GM12878 (cell line): ENCODE data around the gene NARF. TPM values are rescaled to one million over a fixed set of nuclear protein-coding genes. Genes with fewer than 3 reads are reported as not detected.

Experiments
- ASH2L ChIP-seq: fragments of 300-600, 200-600 bp; sonication (generic); IDR thresholded peaks from 2 replicates; pipeline ENCODE4 v1.6.1; 2017; ENCODE audit warnings: low read depth, mild to moderate bottlenecking, borderline replicate concordance
- ATF2 ChIP-seq: IDR thresholded peaks from 2 replicates; pipeline ENCODE4 v1.6.1; 2012; ENCODE audit warnings: low read length, inconsistent platforms
- BACH1 ChIP-seq: fragments of 450-650 bp; IDR thresholded peaks from 2 replicates; pipeline ENCODE4 v1.6.1; 2017; ENCODE audit warnings: mild to moderate bottlenecking, borderline replicate concordance
- CREB1 ChIP-seq: IDR thresholded peaks from 2 replicates; pipeline ENCODE4 v1.6.1; 2012; ENCODE audit warnings: low read depth, mild to moderate bottlenecking, inconsistent platforms
- HCFC1 ChIP-seq: fragments of 150-350 bp; IDR thresholded peaks from 2 replicates; pipeline ENCODE4 v1.6.1; 2014; ENCODE audit warnings: low read length
- HDAC6 ChIP-seq: fragments of 200-600 bp; sonication (generic); IDR thresholded peaks from one replicate; pipeline ENCODE4 v1.8.0; 2017; ENCODE audit warnings: antibody characterized with exemption; ENCODE audit not compliant: unreplicated experiment
- LARP7 ChIP-seq: fragments of 450-650 bp; IDR thresholded peaks from 2 replicates; pipeline ENCODE4 v1.6.1; 2017; ENCODE audit warnings: mild to moderate bottlenecking
- MXI1 ChIP-seq: fragments of 150-350 bp; IDR thresholded peaks from 2 replicates; pipeline ENCODE4 v1.6.1; 2011; ENCODE audit warnings: low read depth, mild to moderate bottlenecking, inconsistent platforms, low read length, improper control_type of control experiment
- MYC ChIP-seq: IDR thresholded peaks from 2 replicates; pipeline ENCODE4 v1.6.1; 2011; ENCODE audit warnings: mild to moderate bottlenecking, low read length, moderate library complexity, inconsistent platforms; ENCODE audit not compliant: insufficient read depth, insufficient replicate concordance, insufficient read length, severe bottlenecking
- NFYB ChIP-seq: IDR thresholded peaks from 2 replicates; pipeline ENCODE4 v1.6.1; 2011; ENCODE audit warnings: low read depth, mild to moderate bottlenecking, low read length, improper control_type of control experiment, moderate library complexity; ENCODE audit not compliant: insufficient read depth
- PBX3 ChIP-seq: IDR thresholded peaks from 2 replicates; pipeline ENCODE4 v1.6.1; 2011; ENCODE audit warnings: mild to moderate bottlenecking, low read depth, low read length, moderate library complexity; ENCODE audit not compliant: insufficient replicate concordance
- PML ChIP-seq: IDR thresholded peaks from 2 replicates; pipeline ENCODE4 v1.6.1; 2012; ENCODE audit warnings: low read length, inconsistent platforms
- RBBP5 ChIP-seq: fragments of 200-600 bp; sonication (generic); conservative IDR thresholded peaks from 2 replicates; pipeline ENCODE4 v1.6.1; 2016
- TAF1 ChIP-seq: IDR thresholded peaks from 2 replicates; pipeline ENCODE4 v1.6.1; 2011; ENCODE audit warnings: mild to moderate bottlenecking, low read depth, low read length, borderline replicate concordance
- ZBED1 ChIP-seq: IDR thresholded peaks from 2 replicates; pipeline ENCODE4 v1.6.1; 2016; ENCODE audit warnings: borderline replicate concordance
- ZNF217 ChIP-seq: fragments of 450-650 bp; IDR thresholded peaks from 2 replicates; pipeline ENCODE4 v1.6.1; 2017; ENCODE audit warnings: antibody characterized with exemption, mild to moderate bottlenecking
- polyA plus RNA-seq, 11 experiments: library from polyadenylated mRNA; depleted of rRNA in 4 of 11; unstranded in 6 of 11; stranded (reverse) in 5 of 11; fragments of >200 nt; fragmentation: Nextera tagmentation in 4 of 11; fragmentation: Illumina TruSeq in 1 of 11; extraction: Ambion mirVana in 4 of 11; extraction: Trizol in 1 of 11; gene quantifications; 1 replicate in 1 of 11; 2 replicates in 10 of 11; pipeline versions ENCODE4 v1.2.1 to v1.2.3, GENCODE V29; 2011 to 2016; ENCODE audit warnings: inconsistent platforms in 2 of 11, missing spikeins in 2 of 11, low read depth in 1 of 11
- total RNA-seq, 4 experiments: library from RNA; depleted of rRNA in 3 of 4; stranded (reverse); fragments of >200 nt in 3 of 4; fragmentation: Illumina TruSeq in 1 of 4; extraction: Trizol in 1 of 4; gene quantifications; 2 replicates each; pipeline versions ENCODE4 v1.2.1 to v1.2.3, GENCODE V29; 2013 to 2021
- TF ChIP-seq, protein P1 (sequence below): fragments of 450-650 bp; IDR thresholded peaks from 2 replicates; pipeline ENCODE4 v1.6.1; 2018; ENCODE audit warnings: borderline replicate concordance, mild to moderate bottlenecking; ENCODE audit not compliant: partially characterized antibody
- TF ChIP-seq, protein P2 (sequence below): IDR thresholded peaks from 2 replicates; pipeline ENCODE4 v1.6.1; 2011; ENCODE audit warnings: low read depth, mild to moderate bottlenecking, low read length, moderate library complexity, borderline replicate concordance; ENCODE audit errors: extremely low read depth
- TF ChIP-seq, protein P3 (sequence below): fragments of 450-650 bp; IDR thresholded peaks from 2 replicates; pipeline ENCODE4 v1.6.1; 2017; ENCODE audit warnings: borderline replicate concordance
- TF ChIP-seq, protein P4 (sequence below): fragments of 450-650 bp; IDR thresholded peaks from 2 replicates; pipeline ENCODE4 v1.6.1; 2017; ENCODE audit warnings: mild to moderate bottlenecking, low read depth, inconsistent platforms; ENCODE audit not compliant: poor library complexity, severe bottlenecking

NARF gene
- total and polyA plus RNA-seq, 10 of the 15 experiments (the other 5 are each of a cell fraction or from before 2014, with no cell fraction given): 16.7 to 126 (median 47.5) TPM

GRCh38 chr17:82496529-82497434 is 38.2 kb downstream of the NARF start (continued):
- TF ChIP-seq ASH2L (no peak), RBBP5 (no peak), HDAC6 (no peak), ZNF217 (no peak), MYC (no peak), HCFC1 (no peak), PBX3 (no peak), ZBED1 (no peak), LARP7 (peak; percentile 63; the same call in 1 of the 2 replicates), MXI1 (peak; percentile 49; the same call in 1 of the 2 replicates), PML (no peak), BACH1 (0 out of 2 replicates have a peak, but pooled peaks have one; percentile 27), TAF1 (no peak), NFYB (no peak), ATF2 (no peak), CREB1 (no peak)
- TF ChIP-seq, protein P1, sequence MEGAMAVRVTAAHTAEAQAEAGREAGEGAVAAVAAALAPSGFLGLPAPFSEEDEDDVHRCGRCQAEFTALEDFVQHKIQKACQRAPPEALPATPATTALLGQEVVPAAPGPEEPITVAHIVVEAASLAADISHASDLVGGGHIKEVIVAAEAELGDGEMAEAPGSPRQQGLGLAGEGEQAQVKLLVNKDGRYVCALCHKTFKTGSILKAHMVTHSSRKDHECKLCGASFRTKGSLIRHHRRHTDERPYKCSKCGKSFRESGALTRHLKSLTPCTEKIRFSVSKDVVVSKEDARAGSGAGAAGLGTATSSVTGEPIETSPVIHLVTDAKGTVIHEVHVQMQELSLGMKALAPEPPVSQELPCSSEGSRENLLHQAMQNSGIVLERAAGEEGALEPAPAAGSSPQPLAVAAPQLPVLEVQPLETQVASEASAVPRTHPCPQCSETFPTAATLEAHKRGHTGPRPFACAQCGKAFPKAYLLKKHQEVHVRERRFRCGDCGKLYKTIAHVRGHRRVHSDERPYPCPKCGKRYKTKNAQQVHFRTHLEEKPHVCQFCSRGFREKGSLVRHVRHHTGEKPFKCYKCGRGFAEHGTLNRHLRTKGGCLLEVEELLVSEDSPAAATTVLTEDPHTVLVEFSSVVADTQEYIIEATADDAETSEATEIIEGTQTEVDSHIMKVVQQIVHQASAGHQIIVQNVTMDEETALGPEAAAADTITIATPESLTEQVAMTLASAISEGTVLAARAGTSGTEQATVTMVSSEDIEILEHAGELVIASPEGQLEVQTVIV: no peak
- TF ChIP-seq, protein P2, sequence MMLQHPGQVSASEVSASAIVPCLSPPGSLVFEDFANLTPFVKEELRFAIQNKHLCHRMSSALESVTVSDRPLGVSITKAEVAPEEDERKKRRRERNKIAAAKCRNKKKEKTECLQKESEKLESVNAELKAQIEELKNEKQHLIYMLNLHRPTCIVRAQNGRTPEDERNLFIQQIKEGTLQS: peak; percentile 98
- TF ChIP-seq, protein P3, sequence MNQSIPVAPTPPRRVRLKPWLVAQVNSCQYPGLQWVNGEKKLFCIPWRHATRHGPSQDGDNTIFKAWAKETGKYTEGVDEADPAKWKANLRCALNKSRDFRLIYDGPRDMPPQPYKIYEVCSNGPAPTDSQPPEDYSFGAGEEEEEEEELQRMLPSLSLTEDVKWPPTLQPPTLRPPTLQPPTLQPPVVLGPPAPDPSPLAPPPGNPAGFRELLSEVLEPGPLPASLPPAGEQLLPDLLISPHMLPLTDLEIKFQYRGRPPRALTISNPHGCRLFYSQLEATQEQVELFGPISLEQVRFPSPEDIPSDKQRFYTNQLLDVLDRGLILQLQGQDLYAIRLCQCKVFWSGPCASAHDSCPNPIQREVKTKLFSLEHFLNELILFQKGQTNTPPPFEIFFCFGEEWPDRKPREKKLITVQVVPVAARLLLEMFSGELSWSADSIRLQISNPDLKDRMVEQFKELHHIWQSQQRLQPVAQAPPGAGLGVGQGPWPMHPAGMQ: no peak
- TF ChIP-seq, protein P4, sequence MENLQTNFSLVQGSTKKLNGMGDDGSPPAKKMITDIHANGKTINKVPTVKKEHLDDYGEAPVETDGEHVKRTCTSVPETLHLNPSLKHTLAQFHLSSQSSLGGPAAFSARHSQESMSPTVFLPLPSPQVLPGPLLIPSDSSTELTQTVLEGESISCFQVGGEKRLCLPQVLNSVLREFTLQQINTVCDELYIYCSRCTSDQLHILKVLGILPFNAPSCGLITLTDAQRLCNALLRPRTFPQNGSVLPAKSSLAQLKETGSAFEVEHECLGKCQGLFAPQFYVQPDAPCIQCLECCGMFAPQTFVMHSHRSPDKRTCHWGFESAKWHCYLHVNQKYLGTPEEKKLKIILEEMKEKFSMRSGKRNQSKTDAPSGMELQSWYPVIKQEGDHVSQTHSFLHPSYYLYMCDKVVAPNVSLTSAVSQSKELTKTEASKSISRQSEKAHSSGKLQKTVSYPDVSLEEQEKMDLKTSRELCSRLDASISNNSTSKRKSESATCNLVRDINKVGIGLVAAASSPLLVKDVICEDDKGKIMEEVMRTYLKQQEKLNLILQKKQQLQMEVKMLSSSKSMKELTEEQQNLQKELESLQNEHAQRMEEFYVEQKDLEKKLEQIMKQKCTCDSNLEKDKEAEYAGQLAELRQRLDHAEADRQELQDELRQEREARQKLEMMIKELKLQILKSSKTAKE: no peak
